Psoas muscle (tissue), 8 donors: ENCODE measurements around the gene RPS6KB1. TPM values are rescaled to one million over a fixed set of nuclear protein-coding genes. Genes with fewer than 3 reads are reported as not detected.
A peak's percentile ranks its signal among the peaks of the same experiment; 100 is the strongest.

Experiments
- ATAC-seq, 4 donors: fragments of 200-7000 bp; cut with Tn5 transposase; one replicate each; pipeline ENCODE4 v1.9.1; 2020; ENCODE audit warnings: moderate library complexity in 3 of 4, mild to moderate bottlenecking in 2 of 4
- DNase-seq, 2 donors: peaks; one replicate each; pipeline ENCODE4 v3.0.0-alpha.2; 2020
- H3K27ac ChIP-seq: fragments of 200-600 bp; one replicate; pipeline ENCODE4 v1.8.0; 2022
- H3K27me3 ChIP-seq, 3 donors: fragments of 200-600 bp in 1 of 3; one replicate each; pipeline versions ENCODE4 v1.6.1 to v1.8.0; 2013 to 2022; ENCODE audit warnings: low read length in 2 of 3, mild to moderate bottlenecking in 2 of 3, moderate library complexity in 1 of 3; ENCODE audit not compliant: insufficient read depth in 3 of 3
- H3K36me3 ChIP-seq, 2 donors: fragments of 200-600 bp in 1 of 2; one replicate each; pipeline versions ENCODE4 v1.6.1 to v1.8.0; 2013 to 2022; ENCODE audit warnings: low read depth in 1 of 2, mild to moderate bottlenecking in 1 of 2, moderate library complexity in 1 of 2; ENCODE audit not compliant: insufficient read depth in 1 of 2
- H3K4me1 ChIP-seq: fragments of 200-600 bp; one replicate; pipeline ENCODE4 v1.8.0; 2022
- H3K4me3 ChIP-seq: fragments of 200-600 bp; one replicate; pipeline ENCODE4 v1.8.0; 2022; ENCODE audit warnings: mild to moderate bottlenecking
- H3K9me3 ChIP-seq: fragments of 200-600 bp; one replicate; pipeline ENCODE4 v1.8.0; 2022
- WGBS, 3 donors: extraction: QIAGEN DNeasy Blood & Tissue Kit; methylation state at CpG; one replicate each; pipeline versions ENCODE4 v1.1.6 to v1.1.7; 2013; 5-methylcytosine and 5-hydroxymethylcytosine counted together
- intact Hi-C, 2 donors: fragments of 100-400 bp; cut with DNase I; formaldehyde crosslinking; loops; one replicate each; pipeline versions ENCODE4 v1.11.0 to v1.14.2; 2022
- polyA plus RNA-seq, 3 donors: library from polyadenylated mRNA; stranded (reverse); fragments of 200-250 nt; gene quantifications; one replicate each; pipeline ENCODE4 v1.2.3, GENCODE V29; 2013
- total RNA-seq, 4 donors: library from RNA; stranded (reverse); fragmentation: NEBNext Ultra II Directional in 2 of 4; extraction: Animal tissue kit (Norgen Biotek cat#: 25700) in 2 of 4; gene quantifications; one replicate each; pipeline versions ENCODE4 v1.2.1 to v1.2.4, GENCODE V29; 2021 to 2023
- TF ChIP-seq, protein P1 (sequence below): fragments of 200-600 bp; IDR thresholded peaks from one replicate; pipeline ENCODE4 v1.8.0; 2022; ENCODE audit warnings: antibody characterized with exemption
- donor health status: healthy with polysubstance abuse.
- donor health status: DM: no; HTN: no; CAD: no; lungs with moderate emphysema.
- donor health status: Bipolar disorder and iron deficiency.
- donor health status: healthy.
- donor health status: DM: yes; HTN: yes; CAD: no.
- donor health status: DM: no; HTN: no; CAD: no.
- donor health status: DM: no; HTN: no; CAD: no.
- donor health status: DM: yes; HTN: yes; CAD: no.

The RPS6KB1 gene
- total and polyA plus RNA-seq, 7 donors: 10.6 to 56.0 (median 35.8) TPM

DNA sequence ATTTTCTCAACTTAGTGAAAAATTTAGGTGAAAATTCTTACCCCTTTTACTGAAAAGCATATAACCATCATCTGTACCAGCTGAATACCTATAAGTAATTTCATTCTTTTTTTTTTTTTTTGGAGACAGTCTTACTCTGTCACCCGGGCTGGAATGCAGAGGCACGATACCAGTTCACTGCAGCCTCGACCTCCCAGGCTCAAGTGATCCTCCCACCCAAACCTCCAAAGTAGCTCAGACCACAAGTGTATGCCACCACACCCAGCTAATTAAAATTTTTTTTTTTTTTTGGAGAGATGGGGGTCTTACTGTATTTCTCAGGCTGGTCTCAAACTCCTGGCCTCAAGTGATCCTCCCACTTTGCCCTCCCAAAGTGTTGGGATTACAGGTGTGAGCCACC lies 34.0 kb upstream of the RPS6KB1 start:
- Histone ChIP-seq H3K27me3 (no peaks in the 10 kb centered on the region), H3K36me3 (peaks cover 0 to 27% of the 10 kb centered on the region in 2 donors), H3K4me1 (no peaks in the 10 kb centered on the region), H3K4me3 (no peak overlapping the region), H3K9me3 (no peaks in the 10 kb centered on the region), H3K27ac (no peak overlapping the region)
- intact Hi-C loops: loop anchor here (2.0 kb wide), 2 partner anchors 104 to 106 kb away; no protein-coding TSS in a partner anchor
- TF ChIP-seq, protein P1, sequence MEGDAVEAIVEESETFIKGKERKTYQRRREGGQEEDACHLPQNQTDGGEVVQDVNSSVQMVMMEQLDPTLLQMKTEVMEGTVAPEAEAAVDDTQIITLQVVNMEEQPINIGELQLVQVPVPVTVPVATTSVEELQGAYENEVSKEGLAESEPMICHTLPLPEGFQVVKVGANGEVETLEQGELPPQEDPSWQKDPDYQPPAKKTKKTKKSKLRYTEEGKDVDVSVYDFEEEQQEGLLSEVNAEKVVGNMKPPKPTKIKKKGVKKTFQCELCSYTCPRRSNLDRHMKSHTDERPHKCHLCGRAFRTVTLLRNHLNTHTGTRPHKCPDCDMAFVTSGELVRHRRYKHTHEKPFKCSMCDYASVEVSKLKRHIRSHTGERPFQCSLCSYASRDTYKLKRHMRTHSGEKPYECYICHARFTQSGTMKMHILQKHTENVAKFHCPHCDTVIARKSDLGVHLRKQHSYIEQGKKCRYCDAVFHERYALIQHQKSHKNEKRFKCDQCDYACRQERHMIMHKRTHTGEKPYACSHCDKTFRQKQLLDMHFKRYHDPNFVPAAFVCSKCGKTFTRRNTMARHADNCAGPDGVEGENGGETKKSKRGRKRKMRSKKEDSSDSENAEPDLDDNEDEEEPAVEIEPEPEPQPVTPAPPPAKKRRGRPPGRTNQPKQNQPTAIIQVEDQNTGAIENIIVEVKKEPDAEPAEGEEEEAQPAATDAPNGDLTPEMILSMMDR: no peak
- no peak for DNase-seq
- 68 to 83% (median 74%) methylated on average over 3 of the region's 3 CpGs for WGBS, 3 donors
- no peak for ATAC-seq

DNA sequence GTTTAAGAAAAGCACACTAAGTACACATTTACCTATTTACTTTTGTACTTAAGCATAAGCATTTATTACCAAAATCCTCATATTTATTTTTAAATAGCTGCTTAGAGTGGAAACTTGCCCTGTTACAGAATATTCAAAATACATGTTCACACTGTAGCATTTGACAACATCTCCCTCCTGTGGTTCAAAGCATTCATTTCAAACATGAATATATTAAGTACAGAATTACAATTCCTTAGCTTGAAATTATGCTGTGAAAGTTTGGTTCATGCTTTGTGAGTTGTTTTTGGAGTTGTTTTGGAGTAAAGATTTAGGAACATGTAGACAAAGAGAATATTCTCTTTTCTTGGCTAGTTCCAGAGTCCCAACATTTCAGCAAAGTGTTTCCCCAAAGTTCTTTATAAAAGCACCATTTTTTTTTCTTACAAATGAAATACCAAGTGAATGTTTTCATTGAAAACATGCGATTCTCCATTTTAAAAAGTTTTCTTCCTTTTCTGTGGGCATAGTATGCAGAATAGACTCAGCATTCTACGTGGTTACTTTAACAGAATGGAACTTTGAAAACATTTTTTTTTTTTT lies 33.4 kb upstream of the RPS6KB1 start:
- Histone ChIP-seq H3K27me3 (no peaks in the 10 kb centered on the region), H3K27ac (no peak overlapping the region), H3K4me1 (no peaks in the 10 kb centered on the region), H3K9me3 (no peaks in the 10 kb centered on the region), H3K36me3 (peaks cover 0 to 32% of the 10 kb centered on the region in 2 donors), H3K4me3 (no peak overlapping the region)
- TF ChIP-seq, protein P1: peak; percentile 71
- WGBS, 3 donors: 85 to 95% (median 86%) methylated on average over 2 of the region's 2 CpGs
- peak; percentile 61 to 76 (median 68) for ATAC-seq
- DNase-seq: no peak
- intact Hi-C loops: loop anchor here (2.0 kb wide), 2 partner anchors 105 to 107 kb away; no protein-coding TSS in a partner anchor

DNA sequence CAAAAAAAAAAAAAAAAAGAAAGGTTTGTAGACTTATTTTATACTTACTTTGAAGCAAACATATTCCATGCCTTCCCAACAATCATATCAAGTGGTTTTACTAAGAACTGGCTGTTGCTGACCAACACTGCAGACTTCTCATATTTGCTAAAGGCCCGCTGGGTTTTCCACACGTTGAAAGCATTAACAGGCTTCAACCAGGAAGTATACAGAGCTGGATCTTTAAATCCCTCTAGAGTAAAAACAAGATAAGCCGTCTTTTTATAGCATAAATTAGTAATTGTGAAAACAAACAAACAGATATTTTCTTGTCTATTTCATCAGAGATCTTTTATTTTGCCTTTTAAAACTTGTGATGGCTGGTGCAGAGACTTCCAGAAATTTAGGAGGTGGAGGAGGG lies 29.3 kb upstream of the RPS6KB1 start:
- peaks cover 0 to 40% of the 10 kb centered on the region in 2 donors for H3K36me3 ChIP-seq
- WGBS, 3 donors: 84 to 87% (median 86%) methylated on average over 3 of the region's 3 CpGs

DNA sequence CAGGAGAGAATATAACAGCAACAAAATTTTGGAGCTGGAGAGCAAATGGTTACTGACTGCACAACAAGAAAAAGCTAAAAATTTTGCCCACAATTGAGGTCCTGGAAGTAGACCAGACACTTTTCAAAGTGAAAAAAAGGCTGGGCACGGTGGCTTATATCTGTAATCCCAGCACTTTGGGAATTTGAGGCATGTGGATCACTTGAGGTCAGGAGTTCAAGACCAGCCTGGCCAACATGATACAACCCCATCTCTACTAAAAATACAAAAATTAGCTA lies 23.0 kb upstream of the RPS6KB1 start:
- TF ChIP-seq, protein P1: no peak
- Histone ChIP-seq H3K27ac (no peak overlapping the region), H3K9me3 (no peaks in the 10 kb centered on the region), H3K36me3 (peaks cover 0 to 45% of the 10 kb centered on the region in 2 donors), H3K4me1 (no peaks in the 10 kb centered on the region), H3K27me3 (no peaks in the 10 kb centered on the region), H3K4me3 (no peak overlapping the region)
- no peak for DNase-seq
- WGBS, 3 donors: 19 to 50% (median 29%) methylated on average over 1 of the region's 1 CpG
- intact Hi-C loops: no loop called here
- no peak for ATAC-seq

More for the DNA sequence above, 29.3 kb upstream of the RPS6KB1 start:
- ATAC-seq: no peak
- Histone ChIP-seq H3K27ac (no peak overlapping the region), H3K4me1 (no peaks in the 10 kb centered on the region), H3K27me3 (no peaks in the 10 kb centered on the region), H3K9me3 (no peaks in the 10 kb centered on the region), H3K4me3 (no peak overlapping the region)
- intact Hi-C loops: no loop called here
- TF ChIP-seq, protein P1: no peak
- DNase-seq: no peak

DNA sequence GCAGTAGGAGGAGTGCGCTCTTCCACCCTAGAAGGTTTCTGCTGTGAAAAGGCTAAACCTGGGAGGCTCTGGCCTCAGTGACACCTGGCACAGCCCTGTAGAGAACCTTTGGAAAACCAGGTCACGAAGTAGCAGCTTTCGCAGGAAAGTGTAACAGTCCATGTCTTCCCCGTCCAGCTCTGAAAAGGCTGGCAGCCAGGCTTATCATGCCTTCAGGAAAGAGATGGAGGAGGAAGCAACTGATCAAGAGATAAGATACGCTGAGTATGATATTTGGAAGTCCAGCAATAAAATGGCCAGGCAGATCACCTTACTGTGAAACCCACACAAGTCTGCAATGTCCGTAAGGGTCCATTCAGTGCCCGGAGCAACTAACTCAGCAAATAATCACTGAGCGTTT lies 22.4 kb upstream of the RPS6KB1 start:
- TF ChIP-seq, protein P1: no peak
- WGBS, 3 donors: 74 to 94% (median 86%) methylated on average over 8 of the region's 8 CpGs
- no peaks in the 10 kb centered on the region for H3K9me3 ChIP-seq
- intact Hi-C loops: no loop called here
- H3K27me3 ChIP-seq: no peaks in the 10 kb centered on the region
- ATAC-seq (no peak), DNase-seq (no peak)
- peaks cover 0 to 47% of the 10 kb centered on the region in 2 donors for H3K36me3 ChIP-seq
- no peaks in the 10 kb centered on the region for H3K4me1 ChIP-seq
- H3K27ac ChIP-seq: no peak overlapping the region
- no peak overlapping the region for H3K4me3 ChIP-seq
